GM12891 (cell line): ENCODE results near the gene CFAP61.

ENCODE experiments used
- DNase-seq: peaks from one replicate; pipeline ENCODE4 v3.0.0; 2011; ENCODE audit warnings: low spot score; ENCODE audit not compliant: insufficient read length
- FAIRE-seq: peaks from 2 replicates; lab custom pipeline; 2011; peaks lifted over from hg19 to GRCh38; lab: Jason Lieb, UNC
- PAX5 ChIP-seq: IDR thresholded peaks from 2 replicates; pipeline ENCODE4 v1.6.1; 2011; ENCODE audit warnings: low read length, moderate library complexity, mild to moderate bottlenecking; ENCODE audit not compliant: insufficient read depth, severe bottlenecking
- POLR2A ChIP-seq: IDR thresholded peaks from 2 replicates; pipeline ENCODE4 v1.6.1; 2011; ENCODE audit warnings: low read depth, low read length, control low read depth
- POLR2AphosphoS5 ChIP-seq: IDR thresholded peaks from 2 replicates; pipeline ENCODE4 v1.6.1; 2011; ENCODE audit warnings: low read depth, low read length, control low read depth
- POU2F2 ChIP-seq: IDR thresholded peaks from 2 replicates; pipeline ENCODE4 v1.6.1; 2011; ENCODE audit warnings: low read depth, mild to moderate bottlenecking, control low read depth, low read length, moderate library complexity
- SPI1 ChIP-seq: IDR thresholded peaks from 2 replicates; pipeline ENCODE4 v1.6.1; 2011; ENCODE audit warnings: low read depth, low read length, control low read depth
- TAF1 ChIP-seq: IDR thresholded peaks from 2 replicates; pipeline ENCODE4 v1.6.1; 2011; ENCODE audit warnings: low read depth, low read length, control low read depth

The CFAP61 gene

GRCh38 chr20:20070871-20071726 lies 18.8 kb downstream of the CFAP61 start:
- DNase-seq (no peak), FAIRE-seq (no peak)
- TF ChIP-seq POLR2AphosphoS5 (no peak), POLR2A (no peak), SPI1 (no peak), TAF1 (no peak), PAX5 (no peak), POU2F2 (no peak)

- FAIRE-seq (no peak), DNase-seq (no peak)
- no peak for TF ChIP-seq TAF1
- no peak for TF ChIP-seq POLR2A
- no peak for TF ChIP-seq POLR2AphosphoS5
Observed at GRCh38 chr20:20073801-20074371, 21.6 kb downstream of the CFAP61 start.

- no peak for TF ChIP-seq POLR2A
- TF ChIP-seq POLR2AphosphoS5: no peak
- TF ChIP-seq TAF1: no peak
- TF ChIP-seq SPI1: no peak
- TF ChIP-seq PAX5: no peak
- TF ChIP-seq POU2F2: no peak
- DNase-seq (no peak), FAIRE-seq (no peak)
Observed at GRCh38 chr20:20075032-20075431, 22.7 kb downstream of the CFAP61 start.

- TF ChIP-seq SPI1: no peak
- no peak for TF ChIP-seq POLR2AphosphoS5
- TF ChIP-seq PAX5: no peak
- no peak for TF ChIP-seq POLR2A
- TF ChIP-seq TAF1: no peak
- DNase-seq (no peak), FAIRE-seq (no peak)
Observed at GRCh38 chr20:20076297-20077065, 24.1 kb downstream of the CFAP61 start.

GRCh38 chr20:20078041-20078440 lies 25.7 kb downstream of the CFAP61 start:
- FAIRE-seq (no peak), DNase-seq (no peak)
- no peak for TF ChIP-seq POU2F2
- no peak for TF ChIP-seq PAX5
- no peak for TF ChIP-seq SPI1
- TF ChIP-seq POLR2A: no peak
- TF ChIP-seq POLR2AphosphoS5: no peak
- no peak for TF ChIP-seq TAF1

GRCh38 chr20:20079102-20079784 lies 26.9 kb downstream of the CFAP61 start:
- no peak for FAIRE-seq
- no peak for DNase-seq
- TF ChIP-seq POU2F2 (no peak), POLR2AphosphoS5 (no peak), PAX5 (no peak), POLR2A (no peak), SPI1 (no peak), TAF1 (no peak)

GRCh38 chr20:20083807-20084206 lies 31.5 kb downstream of the CFAP61 start:
- FAIRE-seq: no peak
- TF ChIP-seq TAF1 (no peak), PAX5 (no peak), POLR2AphosphoS5 (no peak), POLR2A (no peak), POU2F2 (no peak), SPI1 (no peak)
- DNase-seq: no peak

- TF ChIP-seq POLR2A (no peak), POU2F2 (no peak), TAF1 (no peak), POLR2AphosphoS5 (no peak)
- FAIRE-seq (no peak), DNase-seq (no peak)
Observed at GRCh38 chr20:20084296-20084752, 32.0 kb downstream of the CFAP61 start.

- DNase-seq (no peak), FAIRE-seq (no peak)
- TF ChIP-seq POU2F2 (no peak), TAF1 (no peak), SPI1 (no peak)
Observed at GRCh38 chr20:20085071-20085470, 32.7 kb downstream of the CFAP61 start.
